GM15510 (cell line): ENCODE measurements around the gene EIF4G3.

Source experiments
- POLR2A ChIP-seq: IDR thresholded peaks from 3 replicates; pipeline ENCODE4 v1.6.1; 2011; ENCODE audit warnings: borderline replicate concordance; ENCODE audit not compliant: insufficient read length; ENCODE audit errors: extremely low read depth

EIF4G3 gene

DNA sequence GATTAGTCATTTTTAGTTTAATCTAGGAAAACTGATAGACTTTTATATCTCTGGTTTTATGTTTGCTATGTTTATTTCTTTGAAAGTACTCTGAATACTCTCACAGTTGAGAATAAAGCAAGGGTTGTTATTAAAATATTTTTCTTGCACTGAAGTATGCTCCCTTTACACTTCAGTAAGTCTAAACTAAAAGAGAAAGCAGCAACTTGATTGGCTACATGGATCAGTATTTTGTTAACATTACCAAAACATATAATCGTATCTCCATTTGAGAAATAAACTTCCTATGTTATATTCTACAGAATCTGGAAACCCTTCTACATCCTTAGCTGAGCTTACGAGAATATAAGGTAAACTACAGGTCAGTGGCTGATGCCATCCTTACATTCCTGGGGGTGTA lies 240.1 kb downstream of the EIF4G3 start:
- TF ChIP-seq POLR2A, result no peak

DNA sequence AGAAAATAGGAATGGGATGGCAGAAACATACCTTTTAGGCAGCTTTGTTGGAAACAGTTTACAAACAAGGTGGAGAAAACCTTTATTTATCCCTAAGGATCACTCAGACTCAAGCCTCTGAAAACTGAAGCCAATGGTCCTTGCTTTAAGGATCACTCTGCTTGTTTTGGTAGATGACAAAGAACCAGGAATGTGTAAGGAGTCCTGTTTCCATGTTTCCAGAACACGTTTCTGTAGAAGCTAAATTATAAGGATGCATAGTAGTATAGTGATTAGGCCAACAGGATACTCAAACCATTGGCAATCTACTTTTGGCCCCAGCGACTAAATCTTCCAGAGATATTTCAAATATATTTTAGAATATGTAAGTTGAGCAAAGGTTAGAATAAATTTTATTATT lies 240.5 kb downstream of the EIF4G3 start:
- no peak for TF ChIP-seq POLR2A

DNA sequence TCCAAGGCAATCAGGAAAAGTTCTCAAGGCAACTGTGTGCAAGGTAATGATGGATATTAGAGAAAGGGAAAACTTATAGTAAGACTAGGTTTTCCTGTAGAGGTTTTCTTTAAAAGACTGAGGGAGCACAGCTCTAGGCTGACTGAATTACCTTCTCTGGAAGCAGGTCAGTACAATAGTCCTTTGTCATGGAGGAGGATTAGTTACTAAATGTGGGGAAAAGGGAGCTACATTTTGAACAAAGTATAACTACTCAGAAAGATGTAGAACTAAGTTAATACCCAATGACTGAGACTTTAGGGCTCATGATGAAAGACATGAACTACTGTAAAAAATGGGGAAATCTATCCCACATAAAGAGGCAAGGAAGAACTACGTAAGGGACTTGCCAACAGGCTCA lies 241.0 kb downstream of the EIF4G3 start:
- no peak for TF ChIP-seq POLR2A

DNA sequence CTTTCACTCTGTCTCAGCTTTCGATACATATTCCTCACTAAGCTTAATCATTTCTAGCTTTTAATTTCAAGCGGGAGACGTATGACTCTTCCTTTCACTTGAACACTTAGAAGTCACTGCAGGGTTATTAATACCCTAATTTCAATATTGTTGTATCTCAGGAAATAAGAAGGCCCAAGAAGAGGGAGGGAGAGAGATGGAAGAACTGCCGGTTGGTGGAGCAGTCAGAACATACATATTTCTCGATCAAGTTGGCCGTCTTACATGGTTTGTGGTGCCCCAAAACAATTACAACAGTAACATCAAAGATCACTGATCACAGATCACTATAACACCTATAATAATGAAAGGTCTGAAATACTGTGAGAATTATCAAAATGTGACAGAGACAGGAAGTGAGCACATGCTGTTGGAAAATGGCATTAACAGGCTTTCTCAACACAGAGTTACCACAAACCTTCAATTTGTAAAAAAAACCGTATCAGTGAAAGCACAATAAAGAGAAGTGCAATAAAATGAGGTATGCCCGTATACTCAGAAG lies 244.2 kb downstream of the EIF4G3 start:
- TF ChIP-seq POLR2A, result no peak

DNA sequence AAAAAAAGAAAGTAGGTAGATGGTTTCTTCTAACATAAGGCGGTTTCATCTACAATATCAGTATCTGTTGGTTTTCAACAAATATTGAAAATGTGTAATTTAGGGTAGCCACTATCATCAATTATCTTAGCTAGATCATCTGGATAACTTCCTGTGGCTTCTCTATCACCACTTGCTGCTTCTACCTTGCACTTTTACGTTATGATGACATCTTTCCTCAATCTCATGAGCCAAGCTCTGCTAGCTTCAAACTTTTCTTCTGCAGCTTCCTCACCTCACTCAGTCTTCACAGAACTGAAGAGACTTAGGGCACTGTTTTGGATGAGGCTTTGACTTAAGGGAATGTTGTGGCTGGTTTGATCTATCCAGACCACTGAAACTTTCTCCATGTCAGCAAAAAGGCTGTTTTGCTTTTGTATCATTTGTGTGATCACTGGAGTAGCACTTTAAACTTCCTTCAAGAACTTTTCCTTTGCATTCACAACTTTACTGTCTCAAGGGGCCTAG lies 244.7 kb downstream of the EIF4G3 start:
- TF ChIP-seq POLR2A, result no peak

DNA sequence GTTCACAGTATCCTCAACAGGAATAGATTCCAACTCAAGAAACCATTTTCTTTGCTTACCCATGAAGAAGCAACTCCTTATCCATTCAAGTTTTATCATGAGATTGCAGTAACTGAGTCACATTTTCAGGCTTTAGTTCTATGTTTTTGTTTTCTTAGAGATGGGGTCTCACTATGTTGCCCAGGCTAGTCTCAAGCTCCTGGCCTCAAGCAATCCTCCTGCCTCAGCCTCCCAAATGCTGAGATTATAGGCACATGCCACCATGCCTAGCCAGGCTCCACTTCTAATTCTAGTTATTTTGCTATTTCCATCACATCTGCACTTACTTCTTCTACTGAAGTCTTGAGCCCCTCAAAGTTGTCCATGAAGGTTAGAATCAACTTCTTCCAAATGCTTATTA lies 246.3 kb downstream of the EIF4G3 start:
- TF ChIP-seq POLR2A, result no peak

DNA sequence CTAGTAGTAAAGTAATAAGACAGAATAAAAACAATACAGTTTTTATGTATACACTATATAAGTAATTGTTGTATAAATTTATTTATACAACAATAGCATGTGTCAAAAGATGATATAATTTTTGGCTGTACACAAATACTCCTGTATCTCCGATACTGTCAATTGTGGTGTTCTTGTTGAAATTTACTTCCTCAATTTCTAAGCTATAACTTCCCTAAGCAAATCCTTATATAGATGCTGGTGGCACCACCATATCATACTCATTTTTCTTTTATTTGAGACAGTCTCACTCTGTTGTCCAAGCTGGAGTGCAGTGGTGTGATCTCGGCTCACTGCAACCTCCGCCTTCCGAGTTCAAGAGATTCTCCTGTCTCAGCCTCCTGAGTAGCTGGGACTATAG lies 248.6 kb downstream of the EIF4G3 start:
- TF ChIP-seq POLR2A, result no peak

DNA sequence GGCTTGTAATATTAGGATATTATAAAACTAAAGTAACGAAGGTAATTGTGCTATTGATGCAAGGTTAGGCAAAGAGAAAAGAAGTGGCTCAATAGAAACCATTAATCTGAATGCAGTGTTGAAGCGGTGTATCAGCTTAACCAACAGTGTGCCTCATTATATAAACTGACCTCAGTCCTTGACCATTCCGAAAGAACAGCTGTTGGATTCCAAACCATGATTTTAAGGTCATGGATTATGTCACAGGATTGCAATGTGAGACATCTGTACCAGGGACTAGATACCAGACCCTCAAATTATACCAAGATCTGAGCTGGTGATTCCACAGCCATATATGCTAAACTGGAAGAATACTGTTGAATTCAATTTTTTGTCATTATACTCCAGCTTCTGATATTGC lies 255.4 kb downstream of the EIF4G3 start:
- TF ChIP-seq POLR2A, result no peak

DNA sequence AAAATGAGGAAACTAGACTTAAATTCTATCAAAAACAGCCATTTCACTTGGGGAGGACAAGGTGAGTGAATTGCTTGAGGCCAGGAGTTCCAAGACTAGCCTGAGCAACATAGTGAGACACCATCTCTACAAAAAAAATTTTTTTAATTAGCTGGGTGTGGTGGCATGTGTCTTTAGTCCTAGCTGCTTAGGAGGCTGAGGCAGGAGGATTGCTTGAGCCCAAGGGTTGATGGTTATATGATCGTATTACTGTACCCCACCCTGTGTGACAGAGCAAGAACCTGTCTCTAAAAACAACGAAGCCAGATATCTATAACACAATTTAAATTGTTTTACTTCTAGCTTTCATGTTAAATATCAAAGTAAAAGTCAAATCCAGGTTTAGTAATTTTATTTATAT lies 263.5 kb downstream of the EIF4G3 start:
- TF ChIP-seq POLR2A, result no peak

DNA sequence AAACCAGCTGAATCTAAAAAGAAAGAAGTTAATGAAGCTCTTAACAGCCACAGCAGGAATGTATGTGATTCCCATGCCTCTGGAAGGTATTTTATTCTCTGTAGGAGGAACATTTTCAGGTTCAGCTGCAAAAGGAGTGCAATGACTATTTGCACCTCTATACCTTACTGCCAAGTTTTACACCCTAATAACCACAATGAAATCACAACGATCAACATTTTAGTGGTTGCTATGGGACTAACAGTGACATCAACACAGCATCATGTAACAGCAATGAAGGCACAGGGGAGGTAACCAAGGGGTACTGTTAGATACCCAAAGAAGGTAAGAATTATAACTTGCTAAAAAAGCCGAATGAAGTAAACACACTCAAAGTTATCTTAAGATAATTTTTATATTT lies 273.3 kb downstream of the EIF4G3 start:
- no peak for TF ChIP-seq POLR2A

DNA sequence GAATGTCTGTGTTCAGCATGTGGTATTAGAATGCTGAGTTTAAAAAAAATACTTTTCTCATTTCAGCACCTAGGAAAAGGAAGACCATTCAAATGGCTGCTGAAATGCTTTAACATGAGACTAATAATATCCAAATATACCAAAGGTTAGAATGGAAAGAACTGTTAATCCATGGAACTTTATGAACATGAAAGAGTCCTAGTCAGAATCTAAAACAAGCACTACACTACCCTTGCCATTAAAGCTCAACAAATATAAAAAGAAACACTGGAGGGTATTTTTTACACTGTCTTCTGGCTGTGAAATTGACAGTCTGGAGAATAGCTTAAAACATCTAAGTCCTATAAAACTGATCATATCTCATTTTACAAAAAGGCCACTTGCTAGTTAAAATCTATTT lies 276.6 kb downstream of the EIF4G3 start:
- no peak for TF ChIP-seq POLR2A

DNA sequence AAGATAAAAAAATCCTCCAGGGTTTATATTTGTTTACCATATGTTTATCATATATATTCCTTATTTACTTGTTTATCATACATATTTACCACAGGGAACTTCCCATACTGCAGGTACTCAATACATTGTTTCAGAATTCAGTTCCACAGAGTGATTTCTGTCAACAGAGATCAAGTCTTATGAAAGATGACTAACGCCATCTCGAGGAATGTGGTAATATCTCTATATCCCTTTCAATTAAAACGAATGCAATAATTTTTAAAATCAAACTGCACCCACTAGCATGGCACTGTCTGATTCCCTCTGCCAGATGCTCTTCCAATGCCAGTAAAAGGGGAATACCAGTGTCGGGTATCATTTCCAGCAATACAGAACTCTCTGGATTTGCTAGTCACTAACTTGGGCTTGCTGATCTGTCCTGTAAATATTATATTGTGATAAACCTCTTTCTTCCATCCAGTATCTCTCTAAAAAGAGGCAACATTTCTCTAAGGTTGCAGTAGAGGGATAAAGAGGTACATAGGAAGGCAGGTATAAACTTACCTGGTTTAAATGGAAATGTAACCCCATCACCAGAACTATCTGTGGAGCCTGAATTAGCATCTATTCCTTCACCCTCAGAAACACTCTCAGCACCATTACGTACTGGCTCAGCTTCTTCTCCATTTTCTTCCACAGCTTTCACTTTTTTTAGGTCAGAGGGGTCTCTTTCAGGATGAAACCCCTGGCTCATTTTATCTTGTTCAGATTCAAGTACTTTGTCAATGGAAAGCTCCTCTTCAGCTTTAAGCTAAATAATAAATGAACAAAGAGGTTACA lies 277.3 kb downstream of the EIF4G3 start:
- TF ChIP-seq POLR2A, result no peak

DNA sequence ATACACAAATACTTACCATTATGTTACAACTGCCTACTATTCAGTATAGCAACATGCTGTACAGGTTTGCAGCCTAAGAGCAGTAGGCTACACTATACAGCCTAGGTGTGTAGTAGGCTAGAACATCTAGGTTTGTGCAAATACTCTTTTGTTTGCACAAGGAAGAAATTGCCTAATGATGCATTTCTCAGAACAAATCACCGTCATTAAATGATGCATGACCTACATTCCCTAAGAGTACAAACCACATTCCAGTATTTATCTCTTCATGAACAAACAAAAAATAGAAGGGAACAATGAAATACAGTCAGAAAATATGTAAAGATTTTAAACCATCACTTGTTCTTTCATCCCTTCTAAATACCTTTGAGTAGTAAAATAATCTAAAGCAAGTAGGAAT lies 279.9 kb downstream of the EIF4G3 start:
- no peak for TF ChIP-seq POLR2A

DNA sequence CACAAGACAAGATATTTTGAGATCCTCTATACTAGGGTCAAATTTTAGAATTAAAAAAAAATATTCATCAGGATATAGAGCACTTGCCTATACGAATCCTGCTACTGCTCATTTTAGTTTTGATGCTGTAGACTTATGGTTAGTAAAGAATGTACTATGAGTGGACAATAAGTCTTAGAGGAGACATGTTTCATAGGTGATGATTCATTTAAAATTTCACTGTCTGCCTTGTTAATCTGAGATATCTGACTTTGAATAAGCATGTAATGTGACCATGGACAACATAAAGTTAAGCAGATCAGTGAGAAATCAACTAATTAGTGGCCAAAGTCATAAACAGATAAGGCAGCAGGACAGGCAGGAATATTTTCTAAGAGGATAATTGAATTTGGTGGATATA lies 282.8 kb downstream of the EIF4G3 start:
- TF ChIP-seq POLR2A, result no peak

DNA sequence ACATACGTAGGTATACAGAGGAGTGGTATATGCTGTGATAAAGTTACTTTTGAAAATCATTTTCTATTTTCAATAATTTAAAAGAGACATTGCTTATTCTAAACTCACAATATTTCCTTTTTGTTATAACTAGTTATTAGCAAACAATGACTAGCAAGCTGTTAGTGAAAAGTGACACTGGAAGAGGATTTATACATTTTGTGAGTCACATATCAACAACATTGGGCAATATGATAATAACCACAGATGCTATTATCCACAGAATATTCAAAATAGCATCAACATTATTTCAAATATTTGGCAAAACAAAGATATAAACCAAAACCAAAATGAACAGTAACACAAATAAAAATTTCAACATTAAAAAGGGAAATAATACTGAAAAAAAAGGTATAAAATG lies 285.6 kb downstream of the EIF4G3 start:
- TF ChIP-seq POLR2A, result no peak

DNA sequence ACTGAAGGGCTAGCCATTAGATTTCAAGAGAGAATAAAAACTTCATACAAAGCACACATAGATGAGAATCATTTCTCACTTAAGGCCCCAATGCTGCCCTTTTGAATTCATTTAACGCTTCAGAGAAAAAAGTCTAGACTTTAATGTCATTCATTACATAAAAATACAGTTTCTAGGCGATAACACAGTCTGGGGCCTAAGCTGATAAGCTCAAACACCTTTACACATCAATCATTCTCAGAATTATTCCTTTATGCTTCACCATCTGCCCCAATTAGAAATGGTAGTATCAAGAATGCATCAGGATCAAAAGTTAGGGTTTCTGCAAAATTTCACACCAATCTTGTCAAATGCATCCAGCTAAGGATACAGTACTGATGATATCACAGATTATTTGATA lies 289.5 kb downstream of the EIF4G3 start:
- TF ChIP-seq POLR2A, result no peak
